GM18858 (cell line): ENCODE measurements around the gene FOXD4L4.
"Not testable (repeated sequence)": the region's sequence is repeated elsewhere in the genome, so short reads cannot be mapped to it uniquely, and the experiment has no call there.

Source experiments
- ATAC-seq: cut with Tn5 transposase; IDR thresholded peaks from one replicate; pipeline ENCODE4 v1.9.1; 2021; ENCODE audit not compliant: unreplicated experiment

FOXD4L4 gene

GRCh38 chr9:65737096-65737564 lies at the start of gene FOXD4L4:
TSS of gene FOXD4L4 (plus strand) at chr9:65737146. CDS start at chr9:65737146, 0 bp downstream.
- not testable (repeated sequence) for ATAC-seq

- ATAC-seq = not testable (repeated sequence)
Observed at GRCh38 chr9:65703550-65703949, 33.4 kb upstream of the FOXD4L4 start.

- not testable (repeated sequence) for ATAC-seq
Observed at GRCh38 chr9:65714445-65714844, 22.5 kb upstream of the FOXD4L4 start.

- not testable (repeated sequence) for ATAC-seq
Observed at GRCh38 chr9:65738133-65738532, 1.2 kb downstream of the FOXD4L4 start.
